Stimulated activated CD4-positive, alpha-beta T cell treated with anti-CD3 and anti-CD28 coated beads, Interleukin-4, amount 100 ng/mL, for 24 hours (primary cell): ENCODE results near the gene RNF17.

Experiments
- DNase-seq: peaks from one replicate; pipeline ENCODE4 v3.0.0-alpha.2; 2020

Gene RNF17

GRCh38 chr13:24899601-24900000, 135.6 kb downstream of the RNF17 start:
- DNase-seq = no peak

DNA sequence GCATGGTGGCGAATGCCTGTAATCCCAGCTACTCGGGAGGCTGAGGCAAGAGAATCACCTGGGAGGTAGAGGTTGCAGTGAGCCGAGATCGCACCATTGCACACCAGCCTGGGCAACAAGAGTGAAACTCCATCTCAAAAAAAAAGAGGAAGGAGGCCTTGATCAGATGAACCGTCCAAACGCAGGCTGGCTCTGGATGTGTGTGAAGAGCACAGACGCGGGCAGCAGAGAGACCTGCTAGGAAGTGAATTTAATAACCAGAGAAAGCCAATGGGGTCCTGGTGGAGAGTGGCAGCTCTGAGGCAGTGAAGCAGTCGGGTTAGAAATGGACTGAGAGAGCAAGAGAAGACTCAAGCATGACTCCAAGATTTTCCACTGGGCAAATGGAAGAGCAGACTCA, 136.5 kb downstream of the RNF17 start:
- no peak for DNase-seq

DNA sequence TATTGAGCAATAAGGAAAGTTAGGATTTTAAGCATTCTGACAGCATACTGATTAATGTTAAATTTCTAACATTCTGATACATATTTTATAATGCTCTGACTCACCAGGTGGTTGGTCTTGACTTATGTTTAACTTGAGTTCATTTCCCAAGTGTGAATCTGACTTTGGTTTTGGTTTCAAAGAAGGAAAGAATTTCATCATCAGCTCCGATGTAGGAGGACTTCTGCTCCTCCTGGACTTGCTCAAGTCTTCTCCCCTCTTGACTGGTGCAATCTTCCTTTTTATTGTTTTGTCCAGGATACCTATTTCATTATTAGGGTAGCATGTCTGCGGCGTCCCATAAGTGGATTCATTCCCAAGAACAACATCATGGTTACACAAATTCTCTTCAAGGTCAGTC, 141.3 kb downstream of the RNF17 start:
- DNase-seq = no peak

- DNase-seq = no peak
Measured at GRCh38 chr13:24906268-24906667, 142.3 kb downstream of the RNF17 start.

DNA sequence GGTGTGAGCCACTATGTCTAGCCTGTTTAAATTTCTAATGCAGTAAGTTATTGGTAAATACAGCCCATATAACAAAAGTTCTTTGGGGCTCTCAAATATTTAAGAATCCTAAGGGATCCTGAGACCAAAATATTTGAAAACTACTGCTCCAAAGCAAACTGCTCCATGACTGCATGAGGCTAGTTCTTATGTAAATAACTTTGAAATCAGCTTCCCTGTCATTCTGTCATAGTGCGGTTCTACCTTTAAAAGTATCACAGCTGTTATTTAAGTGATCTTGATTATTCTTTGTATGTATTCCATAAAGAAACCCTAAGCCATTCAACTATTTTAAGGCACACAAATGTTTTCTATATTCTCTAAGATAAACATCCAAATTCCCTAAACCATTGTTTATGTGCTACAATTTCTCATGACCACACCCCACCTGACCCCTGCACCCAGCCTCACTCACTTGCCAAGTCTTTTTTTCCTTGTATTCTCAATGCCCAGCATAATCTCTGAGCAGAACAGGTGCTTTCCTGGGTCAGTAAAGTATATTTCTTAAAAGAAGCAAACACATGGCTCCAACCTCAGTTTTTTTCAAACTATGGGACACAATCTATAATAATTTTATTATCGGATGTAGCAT, 146.6 kb downstream of the RNF17 start:
- no peak for DNase-seq

DNA sequence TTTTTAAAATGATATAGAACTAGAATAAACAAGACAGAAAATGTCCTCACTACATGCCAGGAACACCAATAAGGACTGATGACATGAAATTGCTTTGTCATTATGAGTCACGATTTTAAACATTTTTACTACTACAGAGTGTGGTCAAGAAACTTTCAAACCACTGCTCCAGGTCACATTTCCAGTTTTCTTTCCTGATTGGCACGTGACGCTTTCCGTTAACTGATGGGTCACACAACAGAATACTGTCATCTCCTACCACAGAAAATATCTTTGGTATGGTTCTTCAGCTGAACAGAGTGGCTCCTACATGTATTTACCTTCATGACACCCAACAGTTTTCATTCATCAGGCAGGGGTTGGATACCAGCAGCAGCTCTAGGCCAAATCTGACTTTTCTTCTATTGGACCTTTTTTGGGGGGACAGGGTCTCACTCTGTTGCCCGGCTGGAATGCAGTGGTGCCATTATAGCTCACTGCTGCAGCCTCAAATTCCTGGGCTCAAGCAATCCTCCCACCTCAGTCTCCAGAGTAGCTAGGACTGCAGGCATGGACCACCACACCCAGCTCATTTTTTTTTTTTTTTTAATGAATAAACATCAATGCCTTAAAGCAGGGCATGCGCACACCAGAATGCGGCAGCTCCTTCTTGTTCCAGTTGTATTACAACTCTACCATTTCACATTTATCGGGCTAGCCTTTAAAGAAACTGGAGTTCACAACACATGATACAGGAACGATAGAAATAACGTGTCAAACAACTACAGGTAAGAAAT, 147.4 kb downstream of the RNF17 start:
- no peak for DNase-seq

DNA sequence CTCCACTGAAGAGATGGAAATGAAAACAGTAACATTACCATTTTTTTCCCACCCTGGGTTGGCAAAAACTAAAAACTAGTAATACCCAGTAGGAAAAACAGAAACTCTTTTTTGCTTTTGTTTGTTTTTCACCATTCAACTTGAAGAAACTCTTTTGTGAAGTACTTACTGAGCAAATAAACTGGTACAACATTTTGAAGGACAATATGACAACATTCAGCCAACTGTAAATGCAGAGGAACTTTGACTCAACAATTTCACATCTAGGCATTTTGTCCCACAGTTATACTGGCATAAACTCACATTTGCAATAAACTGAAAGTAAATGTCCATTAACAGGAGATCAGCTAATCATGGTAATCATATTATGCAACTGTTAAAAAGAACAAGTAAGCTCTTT, 152.5 kb downstream of the RNF17 start:
- DNase-seq = no peak

DNA sequence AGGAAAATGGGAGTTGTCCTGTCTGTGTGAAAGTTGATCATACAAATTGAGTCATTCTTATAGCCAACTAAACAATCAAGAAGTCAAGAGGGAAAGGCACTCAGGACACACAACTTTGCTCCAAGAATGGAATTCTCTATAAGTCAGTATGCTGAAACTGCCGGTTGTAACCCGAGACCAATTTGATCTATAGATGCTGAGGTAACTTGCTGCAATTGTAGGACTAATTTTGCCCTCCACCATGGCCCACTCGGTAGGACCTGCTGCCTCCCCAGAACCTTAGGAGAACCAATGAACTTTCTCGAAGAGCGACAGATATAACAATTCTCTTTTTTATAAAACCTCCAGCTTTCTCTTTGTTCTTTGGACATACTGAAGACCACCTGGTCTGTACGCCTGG, 157.0 kb downstream of the RNF17 start:
- DNase-seq = no peak

GRCh38 chr13:24921881-24922280, 157.9 kb downstream of the RNF17 start:
- no peak for DNase-seq

DNA sequence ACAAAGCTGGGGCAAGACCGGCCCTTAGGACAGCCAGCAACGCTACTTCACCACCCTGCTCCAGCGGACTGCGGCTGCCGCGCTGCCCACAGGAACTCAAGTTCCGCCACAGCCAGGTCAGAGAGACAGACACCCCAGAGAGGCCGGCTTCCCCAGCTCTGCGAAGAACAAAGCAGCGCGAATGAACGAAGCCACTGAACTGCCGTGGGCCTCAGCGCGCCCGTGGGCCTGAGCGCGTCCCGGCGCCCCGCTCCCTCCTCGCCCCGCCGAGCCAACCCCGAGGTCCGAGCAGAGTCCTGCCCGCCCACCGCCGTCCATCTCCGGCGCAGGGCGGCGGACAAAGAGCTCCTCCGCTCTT, 158.4 kb downstream of the RNF17 start:
- peak; percentile 19 for DNase-seq

DNA sequence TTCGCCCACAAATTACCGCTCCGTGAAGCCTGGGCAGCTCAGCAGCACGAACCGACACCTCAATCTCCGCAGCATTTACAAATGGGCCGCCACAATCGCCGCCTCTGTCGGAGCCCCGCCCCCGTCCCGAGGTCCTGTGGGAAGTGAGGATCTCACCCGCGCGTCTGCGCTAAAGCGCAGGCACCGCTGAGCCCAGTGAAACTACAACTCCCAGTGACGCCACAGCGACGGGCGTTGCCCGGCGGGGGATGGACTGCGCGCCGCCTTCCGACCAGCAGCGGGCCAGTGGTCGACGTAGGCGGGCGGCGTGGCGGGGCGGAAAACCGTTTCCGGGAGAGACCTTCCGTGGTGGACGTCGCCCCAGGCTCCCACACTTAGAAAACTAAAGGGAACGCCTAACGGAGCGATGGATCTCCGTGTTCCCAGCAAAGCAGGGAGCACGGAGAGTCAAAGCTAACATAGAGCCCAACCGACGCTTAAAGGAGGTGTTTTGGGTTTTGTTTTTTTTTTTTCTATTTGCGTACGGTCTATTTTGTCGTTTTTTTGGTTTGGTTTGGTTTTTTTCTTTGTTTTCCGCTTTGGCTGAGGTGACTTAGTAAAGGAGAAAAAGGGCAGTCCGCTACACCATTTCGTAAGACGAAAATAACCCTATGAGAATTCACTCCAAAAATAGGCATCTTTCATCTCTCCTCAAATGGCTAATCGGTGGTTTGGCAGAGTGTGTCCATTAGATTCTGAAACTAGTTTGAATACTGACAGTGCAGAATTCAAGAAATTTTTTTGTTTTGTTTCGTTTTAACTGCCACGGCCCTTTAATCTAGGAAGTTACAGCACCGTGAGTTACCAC, 159.0 kb downstream of the RNF17 start:
- DNase-seq = peak; percentile 94

DNA sequence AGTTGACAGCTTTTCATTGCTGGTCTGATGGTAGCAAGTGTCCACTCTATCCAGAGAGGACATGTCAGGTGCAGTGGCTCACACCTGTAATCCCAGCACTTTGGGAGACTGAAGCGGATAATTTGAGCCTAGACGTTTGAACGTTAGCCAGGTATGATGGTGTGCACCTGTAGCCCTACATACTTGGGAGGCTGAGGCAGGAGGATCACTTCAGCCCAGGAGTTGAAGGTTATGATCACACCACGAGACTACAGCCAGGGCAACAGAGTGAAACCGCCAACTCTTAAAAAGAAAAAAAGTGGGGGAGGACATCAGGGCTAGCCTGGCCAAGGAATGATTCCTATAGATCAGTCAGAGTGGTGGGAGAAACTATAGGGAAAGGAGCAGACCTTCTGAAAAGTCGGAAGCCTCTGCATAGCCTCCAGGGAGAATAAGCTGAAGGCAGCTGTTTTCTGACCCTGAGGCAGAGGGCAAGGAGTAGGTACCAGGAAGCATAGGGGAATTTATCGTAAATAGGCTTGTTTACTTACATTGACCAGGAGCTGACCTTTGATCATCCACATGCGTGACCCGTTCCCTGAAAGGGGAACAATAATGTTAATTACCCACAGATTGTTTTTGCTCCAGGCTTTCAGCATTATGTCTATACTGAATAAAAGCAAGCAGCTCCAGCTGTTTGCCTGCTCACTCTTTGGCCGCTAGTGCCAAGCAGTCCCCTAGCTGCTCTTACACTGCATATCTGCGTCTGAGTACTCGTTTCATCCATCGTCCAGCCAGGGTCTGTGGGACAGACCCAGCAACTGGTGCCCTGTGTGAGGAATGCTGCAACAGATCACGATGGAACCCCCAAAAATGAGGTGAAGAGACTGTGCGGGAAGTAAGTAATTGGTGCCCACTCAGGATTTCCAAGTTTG, 161.6 kb downstream of the RNF17 start:
- no peak for DNase-seq

- no peak for DNase-seq
Measured at GRCh38 chr13:24927810-24928404, 163.9 kb downstream of the RNF17 start.

DNA sequence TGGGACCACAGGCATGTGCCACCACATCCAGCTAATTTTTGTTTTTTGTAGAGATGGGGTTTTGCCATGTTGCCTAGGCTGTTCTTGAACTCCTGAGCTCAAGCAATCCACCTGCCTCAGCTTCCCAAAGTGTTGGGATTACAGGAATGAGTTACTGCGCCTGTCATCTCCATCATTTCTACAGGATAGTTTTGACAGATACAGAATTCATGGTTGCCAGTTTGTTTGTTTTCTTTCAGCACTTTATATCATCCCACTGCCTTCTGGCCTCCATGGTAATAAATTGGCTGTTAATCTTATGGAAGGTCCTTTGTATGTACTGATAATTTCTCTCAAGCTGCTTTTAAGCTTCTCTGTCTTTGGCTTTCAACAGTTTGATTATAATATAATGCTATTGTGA, 165.2 kb downstream of the RNF17 start:
- no peak for DNase-seq
